DMS153 treated with DMSO at 0.1 percent for 48 hours (cell line): ENCODE results near the gene CROCC.

ENCODE experiments used
- DNase-seq: peaks from one replicate; lab custom pipeline; 2025; ENCODE audit not compliant: unreplicated experiment; lab: John Stamatoyannopoulos, UW

The CROCC gene

DNA sequence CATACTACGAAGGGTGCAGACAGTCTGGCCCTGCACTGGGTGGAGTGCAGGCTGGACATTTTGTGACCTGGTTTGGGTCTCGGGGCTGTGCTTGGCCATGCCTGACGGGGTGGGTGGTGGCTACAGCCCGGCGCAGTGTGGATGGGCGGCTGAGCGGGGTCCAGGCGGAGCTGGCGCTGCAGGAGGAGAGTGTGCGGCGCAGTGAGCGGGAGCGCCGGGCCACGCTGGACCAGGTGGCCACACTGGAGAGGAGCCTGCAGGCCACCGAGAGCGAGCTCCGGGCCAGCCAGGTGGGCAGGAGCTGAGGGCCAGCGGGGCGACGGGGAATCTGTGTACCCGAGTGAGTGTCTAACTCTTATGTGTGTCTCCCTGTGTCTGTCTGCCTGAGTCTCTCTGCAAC lies 44.6 kb downstream of the CROCC start:
- DNase-seq: no peak

DNA sequence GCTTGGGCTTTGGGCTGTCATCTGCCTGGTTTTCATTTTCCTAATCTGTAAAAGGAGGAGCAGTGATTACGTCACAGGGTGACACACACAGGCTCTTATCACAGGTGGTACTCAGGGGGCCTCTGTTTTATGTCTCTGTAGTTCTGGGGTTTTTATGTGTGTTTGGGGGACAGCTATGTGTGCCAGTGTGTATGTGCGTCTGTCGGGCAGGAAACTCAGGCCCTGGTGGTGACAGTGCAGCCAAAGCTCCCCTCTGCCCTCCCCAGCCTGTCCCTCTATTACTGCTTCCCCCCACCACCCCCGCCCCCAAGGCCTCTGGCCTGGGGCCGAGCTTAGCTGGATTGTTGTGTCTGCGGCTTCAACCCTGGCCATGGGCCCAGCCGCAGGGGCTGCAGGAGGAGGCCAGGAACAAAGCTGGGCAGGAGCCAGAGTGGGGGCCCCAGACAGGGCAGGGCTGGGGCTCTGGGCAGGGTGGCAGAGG lies 45.4 kb downstream of the CROCC start:
- no peak for DNase-seq

DNA sequence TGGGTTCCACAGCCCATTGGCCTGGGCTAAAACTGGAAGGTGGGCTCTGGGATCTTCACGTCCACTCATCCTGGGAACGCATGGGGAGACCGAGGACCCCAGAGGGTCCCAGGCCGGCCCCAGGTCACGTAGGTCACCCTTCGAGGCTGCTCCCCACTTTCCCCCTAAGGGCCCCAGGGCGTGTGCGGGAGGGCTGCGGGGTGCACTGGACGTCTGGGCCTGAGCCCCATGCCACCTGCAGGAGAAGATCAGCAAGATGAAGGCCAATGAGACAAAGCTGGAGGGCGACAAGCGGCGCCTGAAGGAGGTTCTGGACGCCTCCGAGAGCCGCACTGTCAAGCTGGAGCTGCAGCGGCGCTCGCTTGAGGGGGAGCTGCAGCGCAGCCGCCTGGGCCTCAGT lies 46.2 kb downstream of the CROCC start:
- DNase-seq: no peak

DNA sequence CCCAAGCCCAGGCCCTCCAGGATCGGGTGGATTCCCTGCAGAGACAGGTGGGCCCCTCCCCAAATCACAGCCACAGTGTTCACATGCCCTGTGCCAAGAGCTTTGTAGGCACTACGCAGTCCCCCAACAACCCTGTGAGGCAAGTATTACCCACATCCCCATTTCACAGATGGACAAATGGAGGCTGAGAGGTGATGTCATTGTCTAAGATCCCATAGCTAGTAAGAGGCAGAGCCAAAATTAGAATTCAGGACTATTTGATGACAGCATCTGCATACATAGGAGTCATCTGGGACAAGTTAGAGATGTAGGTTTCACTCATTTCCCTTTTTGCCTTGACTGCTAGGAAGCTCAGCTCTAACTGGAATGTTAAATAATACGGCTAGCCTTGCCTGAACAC lies 46.6 kb downstream of the CROCC start:
- DNase-seq: no peak

DNA sequence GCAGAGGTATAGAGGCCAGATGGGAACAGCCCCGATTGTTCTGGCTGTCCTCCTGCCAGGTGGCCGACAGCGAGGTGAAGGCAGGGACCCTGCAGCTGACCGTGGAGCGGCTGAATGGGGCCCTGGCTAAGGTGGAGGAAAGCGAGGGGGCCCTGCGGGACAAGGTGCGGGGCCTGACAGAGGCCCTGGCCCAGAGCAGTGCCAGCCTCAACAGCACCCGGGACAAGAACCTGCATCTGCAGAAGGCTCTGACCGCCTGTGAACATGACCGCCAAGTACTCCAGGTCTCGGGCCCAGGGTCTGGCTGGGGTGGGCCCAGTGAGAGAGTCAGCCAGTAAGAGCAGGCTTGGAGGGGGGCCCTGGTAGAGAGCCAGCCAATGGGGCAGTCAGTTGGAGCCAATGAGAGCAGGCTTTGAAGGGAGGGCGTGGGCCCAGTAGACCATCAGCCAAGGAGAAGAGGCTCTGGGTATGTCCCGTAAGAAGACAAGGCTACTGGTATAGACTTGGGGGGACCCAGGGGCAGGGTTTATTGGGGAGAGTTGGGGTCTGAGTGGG lies 47.4 kb downstream of the CROCC start:
- DNase-seq: no peak

DNA sequence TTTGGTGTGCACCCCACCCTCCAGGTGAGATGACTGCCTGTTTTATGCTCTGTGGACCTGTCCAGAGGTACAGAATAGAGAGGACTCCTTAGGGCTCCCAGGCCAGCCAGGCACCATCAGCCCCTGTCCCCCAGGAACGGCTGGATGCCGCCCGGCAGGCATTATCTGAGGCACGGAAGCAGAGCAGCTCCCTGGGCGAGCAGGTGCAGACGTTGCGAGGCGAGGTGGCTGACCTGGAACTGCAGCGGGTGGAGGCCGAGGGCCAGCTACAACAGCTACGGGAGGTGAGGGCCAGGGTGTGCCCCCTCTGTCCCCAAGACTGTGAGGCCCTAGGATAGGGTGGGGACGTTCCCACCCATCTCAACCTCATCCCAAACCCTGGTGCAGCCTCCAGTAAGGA lies 47.9 kb downstream of the CROCC start:
- no peak for DNase-seq

DNA sequence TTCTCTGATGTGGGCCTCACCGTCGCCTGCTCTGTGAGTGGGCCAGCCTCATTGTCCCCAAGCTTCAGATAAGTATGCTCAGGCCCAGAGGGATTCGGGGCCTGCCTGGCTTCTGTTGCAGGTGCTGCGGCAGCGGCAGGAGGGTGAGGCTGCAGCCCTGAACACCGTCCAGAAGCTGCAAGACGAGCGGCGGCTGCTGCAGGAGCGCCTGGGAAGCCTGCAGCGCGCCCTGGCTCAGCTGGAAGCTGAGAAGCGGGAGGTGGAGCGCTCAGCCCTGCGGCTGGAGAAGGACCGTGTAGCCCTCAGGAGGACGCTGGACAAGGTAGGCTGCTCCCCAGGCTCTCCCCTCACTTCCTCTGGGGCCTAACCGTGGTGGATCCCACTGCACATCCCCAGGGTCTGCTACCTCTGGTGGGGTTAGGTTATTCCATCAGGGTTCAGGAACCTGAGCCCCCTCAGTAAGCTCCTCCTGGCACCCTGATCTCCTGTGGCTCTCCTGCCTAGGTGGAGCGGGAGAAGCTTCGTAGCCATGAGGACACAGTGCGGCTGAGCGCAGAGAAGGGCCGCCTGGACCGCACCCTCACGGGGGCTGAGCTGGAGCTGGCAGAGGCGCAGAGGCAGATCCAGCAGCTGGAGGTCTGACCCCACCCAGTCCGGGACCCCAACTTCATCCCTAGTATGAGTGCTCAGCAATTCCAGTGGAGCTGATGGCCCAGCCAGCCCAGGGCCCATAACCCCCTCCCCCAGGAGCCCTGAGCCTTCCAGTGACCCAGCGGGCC lies 48.6 kb downstream of the CROCC start:
- DNase-seq: no peak

DNA sequence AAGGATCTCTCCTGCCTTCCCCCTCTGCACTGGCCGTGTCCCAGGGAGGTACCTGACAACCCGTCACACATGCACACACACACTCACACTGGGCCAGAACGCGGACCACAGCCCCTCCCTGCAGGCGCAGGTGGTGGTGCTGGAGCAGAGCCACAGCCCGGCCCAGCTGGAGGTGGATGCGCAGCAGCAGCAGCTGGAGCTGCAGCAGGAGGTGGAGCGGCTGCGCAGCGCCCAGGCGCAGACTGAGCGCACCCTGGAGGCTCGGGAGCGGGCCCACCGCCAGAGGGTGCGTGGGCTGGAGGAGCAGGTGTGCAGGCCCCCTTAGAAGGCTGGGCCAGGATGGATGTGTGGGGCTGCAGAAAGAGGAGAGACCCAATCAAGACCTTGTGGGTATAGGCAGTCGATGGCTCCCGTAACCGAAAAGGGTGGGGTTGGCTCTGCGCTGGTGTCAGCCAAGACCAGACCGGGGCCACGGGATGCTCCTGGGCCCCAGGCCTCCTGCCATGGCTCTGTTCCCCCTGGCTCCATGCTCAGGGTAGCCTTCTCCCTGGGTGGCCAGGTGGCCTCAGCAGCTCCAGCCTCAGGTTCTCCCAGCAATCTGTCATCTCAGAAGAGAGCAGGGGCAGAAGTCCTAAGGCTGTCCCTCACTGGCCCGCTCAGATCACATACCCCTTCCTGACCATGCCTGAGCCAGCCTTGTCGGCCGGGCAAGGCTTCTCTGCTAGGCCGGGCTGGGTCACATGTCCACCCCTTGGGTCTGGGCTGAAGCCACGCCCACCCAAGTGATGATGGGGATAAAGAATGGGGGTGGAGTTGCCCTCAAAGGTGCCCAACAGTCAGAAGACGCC lies 49.8 kb downstream of the CROCC start:
- no peak for DNase-seq

DNA sequence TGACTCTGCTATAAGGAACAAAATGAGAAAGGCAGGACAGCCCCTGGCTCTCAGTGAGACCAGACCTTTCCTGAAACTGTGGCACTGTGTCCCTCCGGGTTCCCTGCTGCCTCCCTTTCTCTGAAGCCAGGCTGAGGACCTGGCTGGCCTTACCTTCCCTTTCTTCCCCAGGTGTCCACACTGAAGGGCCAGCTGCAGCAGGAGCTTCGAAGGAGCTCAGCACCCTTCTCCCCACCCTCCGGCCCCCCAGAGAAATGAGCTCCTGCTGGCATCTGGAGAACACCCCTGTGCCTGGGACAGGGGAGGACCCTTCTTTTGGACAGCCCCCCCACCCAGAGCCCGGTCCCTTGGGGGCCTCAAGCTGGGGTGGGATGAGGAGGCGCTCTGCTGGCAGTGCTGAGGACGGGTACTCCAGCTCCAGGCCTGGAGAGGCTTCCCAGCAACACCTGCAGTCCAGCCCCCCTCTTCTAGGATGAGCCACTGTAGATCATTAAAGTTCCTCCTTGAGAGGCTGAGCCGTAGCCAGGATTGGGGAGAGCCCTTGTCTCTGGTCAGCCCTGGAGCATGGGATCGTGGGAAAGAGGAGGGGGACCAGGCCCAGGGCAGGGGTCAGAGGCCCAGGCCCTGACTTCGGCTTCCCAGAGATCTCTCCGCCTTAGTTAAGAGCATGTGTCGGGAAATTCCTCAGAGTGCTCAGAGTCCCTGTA lies 50.6 kb downstream of the CROCC start:
- DNase-seq: no peak

DNA sequence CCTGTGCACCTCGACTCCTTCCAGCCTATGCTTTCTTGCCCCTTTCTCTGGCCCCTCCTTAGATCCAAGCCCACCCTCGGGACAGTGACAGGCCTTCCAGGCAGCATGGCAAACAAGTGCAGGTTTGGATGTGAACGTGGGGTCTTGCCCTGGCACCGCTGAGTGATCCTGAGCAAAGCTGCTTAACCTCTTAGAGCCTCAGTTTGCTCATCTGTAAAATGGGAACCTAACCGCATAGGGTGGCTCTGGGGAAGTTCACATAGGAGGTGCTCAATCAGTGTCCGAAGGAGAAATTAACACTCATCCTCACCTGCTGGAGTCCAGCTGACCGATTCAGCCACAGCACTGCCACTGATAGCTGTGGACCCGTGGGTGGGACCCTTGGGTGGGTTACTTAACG lies 51.5 kb downstream of the CROCC start:
- DNase-seq: no peak

DNA sequence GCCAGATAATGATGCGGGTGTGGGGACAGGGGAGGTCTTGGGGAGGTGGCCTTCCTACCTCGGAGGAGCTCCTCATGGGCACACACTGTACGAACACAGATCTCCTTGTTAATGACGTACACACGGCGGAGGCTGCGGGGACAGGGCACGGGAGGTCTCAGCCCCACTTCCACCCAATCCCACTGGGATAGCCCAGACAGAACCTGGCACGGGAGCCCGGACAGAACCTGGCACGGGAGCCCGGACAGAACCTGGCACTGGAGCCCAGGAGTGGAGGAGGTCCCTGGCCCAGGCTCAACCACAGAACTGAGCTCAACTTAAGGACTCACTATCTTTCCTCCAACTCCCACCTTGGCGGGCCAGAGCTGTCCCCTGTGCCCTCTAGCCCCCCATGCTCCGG lies 53.5 kb downstream of the CROCC start:
- no peak for DNase-seq

DNA sequence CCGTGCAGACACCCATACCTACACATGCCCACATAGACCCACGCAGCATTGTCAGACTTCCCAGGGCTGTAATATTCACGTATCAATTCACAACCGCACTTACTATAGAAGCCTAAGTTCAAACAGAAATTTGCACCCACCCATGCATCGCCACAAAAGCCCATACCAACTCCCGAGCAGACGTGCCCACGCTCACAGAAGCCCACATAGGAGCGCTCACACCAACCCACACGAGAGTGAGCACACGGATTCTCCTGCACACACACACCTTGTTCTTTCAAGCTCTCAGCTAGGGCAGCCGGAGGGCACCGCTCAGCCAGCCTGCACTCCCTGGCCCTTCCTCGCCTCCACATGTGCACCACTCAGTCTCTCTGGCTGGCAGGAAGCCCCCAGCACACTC lies 54.1 kb downstream of the CROCC start:
- DNase-seq: no peak

DNA sequence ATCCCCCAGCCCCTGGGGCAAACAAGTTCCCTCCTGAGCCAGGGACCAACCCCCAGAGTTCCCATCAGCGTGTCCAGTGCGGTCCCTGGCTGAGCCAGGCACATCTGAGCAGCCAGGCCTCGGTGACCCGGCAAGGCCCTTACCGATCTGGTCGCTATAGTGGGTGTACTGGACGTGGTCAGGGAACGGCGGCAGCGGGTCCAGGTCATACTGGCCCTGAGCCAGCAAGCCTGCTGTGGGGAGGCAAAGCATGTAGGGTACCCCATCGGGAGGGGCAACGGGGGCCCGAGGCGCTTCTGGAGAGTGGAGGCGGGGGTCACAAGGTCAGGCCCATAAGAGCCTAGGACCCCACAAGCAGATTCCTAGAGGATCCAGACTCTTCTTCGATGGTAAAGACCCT lies 55.2 kb downstream of the CROCC start:
- DNase-seq: no peak

DNA sequence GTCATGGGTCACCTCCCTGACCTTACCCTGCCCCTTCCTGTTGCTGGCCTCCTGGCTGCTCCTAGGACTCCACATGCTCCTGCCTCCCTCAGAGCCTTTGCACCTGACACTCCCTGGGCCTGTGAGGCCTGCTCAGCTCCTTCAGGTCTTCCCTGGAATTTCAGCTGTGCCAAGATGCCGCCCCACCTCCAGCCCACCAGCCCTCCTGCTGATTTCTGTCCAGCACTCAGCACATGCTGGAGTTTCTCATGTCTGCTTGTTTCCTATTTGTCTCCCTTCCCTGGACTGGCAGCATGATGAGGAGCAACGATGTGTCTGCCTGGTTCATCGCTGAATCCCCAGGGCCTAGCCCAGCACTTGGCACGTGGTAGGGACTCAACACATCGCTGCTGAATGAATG lies 55.6 kb downstream of the CROCC start:
- no peak for DNase-seq

DNA sequence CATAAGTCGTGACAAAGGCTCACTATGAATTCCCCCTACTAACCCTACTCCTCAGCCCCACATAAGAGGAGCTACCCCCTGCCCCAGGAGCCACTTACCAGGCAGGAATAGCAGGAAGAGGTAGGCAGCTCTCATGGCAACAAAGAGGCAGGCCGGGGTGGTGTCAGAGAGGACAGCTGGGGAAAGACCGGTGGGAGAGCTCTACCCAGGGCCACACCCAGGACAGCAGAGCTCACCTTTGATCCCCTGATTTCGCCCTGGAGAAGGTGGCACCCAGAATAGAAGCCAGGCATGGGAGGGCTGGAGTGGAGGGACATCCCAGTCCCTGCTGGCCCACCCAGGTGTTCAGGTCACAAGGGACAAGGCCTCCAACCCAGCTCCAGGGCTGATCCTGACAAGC lies 56.4 kb downstream of the CROCC start:
- no peak for DNase-seq

DNA sequence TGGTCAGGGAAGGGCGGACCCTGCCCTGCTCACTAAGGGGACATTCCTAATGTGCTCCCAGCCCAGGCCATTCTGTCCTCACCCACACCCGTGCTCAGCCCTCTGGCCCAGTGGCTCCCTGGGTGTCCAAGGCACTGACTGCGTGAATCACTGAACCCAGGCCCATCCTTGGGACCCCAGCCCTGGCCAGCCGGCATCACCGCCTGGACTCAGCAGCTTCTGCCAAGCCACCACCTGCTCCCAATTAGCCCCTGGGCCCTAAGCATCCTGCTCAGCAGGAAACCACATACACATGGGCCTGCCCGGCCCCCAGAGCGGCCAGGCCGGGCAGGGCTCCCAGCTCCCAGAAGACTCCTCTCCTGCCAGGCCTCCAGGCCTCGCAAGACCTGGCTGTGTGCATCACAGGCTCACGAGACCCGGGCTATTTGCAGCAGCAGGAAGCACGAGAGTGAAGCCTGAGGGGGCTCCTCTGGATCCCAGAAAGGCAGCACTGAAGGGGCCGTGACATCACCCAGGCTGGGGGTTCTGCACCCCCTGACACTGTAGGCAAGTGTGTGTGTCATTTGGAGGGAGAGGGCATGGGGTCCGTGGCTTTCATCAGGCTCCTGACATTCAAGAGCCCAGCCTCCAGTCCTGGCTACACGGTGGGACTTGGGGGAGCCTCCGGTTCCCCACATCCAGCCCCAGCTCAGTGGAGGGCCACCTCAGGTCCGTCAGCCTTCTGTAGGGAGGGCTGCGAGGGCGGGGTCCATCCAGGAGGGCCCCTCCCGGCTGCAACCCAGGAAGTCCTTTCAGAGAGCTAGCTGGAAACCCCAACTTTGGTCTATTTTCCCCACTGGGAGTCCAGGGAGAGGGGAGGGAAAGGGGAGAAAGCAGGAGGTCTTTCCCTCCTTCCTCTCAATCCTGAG lies 57.1 kb downstream of the CROCC start:
- no peak for DNase-seq

DNA sequence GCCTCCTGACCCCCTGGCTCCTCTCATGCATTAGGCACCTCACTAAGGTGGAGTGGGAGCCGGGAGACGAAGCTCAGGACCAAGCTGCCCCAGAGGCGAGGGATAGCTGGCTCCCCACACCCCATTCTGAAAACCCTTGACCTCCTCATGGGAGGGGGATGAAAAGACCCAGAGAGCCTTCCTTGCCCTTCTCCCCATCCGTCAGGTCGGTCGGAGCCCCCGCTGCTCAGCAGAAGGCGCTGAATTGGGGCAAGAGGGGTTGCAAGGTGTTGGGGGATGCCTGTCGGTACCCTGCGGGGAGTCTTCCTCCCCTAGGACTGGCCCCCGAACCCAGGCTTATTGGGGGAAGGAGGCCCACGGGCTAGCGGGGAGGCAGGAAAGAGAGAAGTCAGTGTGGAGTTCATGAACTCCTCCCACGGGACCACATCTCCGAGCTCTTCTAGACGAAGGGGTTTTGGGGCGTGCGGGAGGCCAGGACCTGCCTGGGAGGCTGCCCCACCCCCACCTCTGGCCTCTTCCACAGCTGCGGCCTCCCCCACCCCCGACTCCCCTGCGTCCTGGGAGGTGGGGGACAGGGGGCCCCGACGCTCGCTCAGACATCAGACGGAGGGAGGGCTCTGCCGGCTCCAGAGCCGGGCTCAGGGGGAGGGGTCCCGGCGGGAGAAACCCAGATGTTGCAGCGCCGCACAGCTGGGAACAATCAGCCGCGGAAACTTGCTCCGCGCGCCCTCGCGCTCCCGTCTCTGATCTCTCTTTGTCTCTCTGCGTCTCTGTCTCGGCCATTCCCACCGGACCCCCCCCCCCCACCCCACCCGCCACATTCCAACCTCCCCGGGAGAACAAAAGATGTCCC lies 58.0 kb downstream of the CROCC start:
- no peak for DNase-seq

DNA sequence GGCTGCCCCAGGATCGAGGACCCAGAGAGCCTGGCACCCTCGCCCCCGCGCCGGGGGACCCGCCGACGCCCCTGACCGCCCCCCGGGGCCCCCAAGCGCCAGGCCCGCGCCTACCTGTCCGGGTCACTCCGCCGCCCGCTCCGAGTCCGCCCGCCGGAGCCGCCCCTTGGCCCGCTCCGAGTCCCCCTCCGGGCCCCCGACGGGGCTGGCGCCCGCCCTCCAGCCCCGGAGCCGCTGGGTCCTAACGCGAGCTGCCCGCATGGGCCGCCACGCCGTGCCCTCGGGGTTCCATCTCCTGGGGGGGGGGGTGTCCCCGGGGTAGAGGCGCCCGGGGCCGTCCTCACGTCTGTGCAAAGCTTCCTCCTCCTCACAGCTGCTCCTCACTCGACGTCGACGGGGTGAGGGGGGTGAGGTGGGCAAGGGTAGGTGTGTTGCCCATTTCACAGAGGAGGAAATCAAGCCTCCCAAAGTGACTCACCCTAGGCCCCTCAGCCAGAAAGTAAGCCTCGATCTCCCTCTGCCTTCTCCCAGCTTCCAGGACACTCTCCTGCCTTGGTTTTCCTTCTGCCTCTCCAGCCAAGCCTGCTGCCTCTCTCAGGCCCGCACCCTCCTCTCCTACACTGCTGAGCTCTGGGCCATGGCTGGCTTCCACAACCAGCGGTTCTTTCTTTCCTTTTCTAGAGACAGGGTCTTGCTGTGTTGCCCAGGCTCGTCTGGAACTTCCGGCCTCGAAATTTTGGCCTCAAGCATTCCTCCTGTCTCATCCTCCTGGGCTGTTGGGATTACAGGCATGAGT lies 58.9 kb downstream of the CROCC start, which contains the start of gene MFAP2:
MFAP2 (minus strand) TSS at position 148 of the 796 bp plus-strand sequence. CDS start 2,347 bp downstream, outside the sequence.
- no peak for DNase-seq
